Measurements from ENCODE around the gene DBNDD1. TPM values are rescaled to one million over a fixed set of nuclear protein-coding genes. Genes with fewer than 3 reads are reported as not detected.

DBNDD1 gene
- total and polyA plus RNA-seq, 4 donors: 0.09 to 1.5 (median 0.82) TPM

DNA sequence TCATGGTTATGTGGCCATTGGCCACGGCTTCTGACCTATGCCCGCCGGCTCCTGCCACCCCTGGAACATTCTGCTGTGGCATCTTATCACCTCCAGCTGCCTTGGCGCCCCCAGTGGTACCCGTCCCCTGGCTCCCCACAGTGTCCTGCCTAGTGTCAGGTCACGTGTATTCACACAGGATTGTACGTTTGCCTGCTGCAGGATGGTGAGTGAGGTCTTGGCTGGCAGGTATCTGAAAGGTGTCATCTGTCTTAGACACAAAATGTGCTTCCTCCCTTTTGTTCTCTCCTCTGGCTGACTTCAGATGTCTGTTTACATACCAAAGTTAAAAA lies 24.9 kb downstream of the DBNDD1 start:
- Histone ChIP-seq H3K27me3 (ENCODE audit: control insufficient read depth in 4 of 4, insufficient read depth in 4 of 4, low read length in 3 of 4) (no peaks in the 10 kb centered on the region), H3K36me3 (ENCODE audit: control insufficient read depth in 4 of 4, insufficient read depth in 3 of 4, low read depth in 1 of 4, low read length in 3 of 4) (peaks cover 4 to 34% (median 12%) of the 10 kb centered on the region in 4 donors), H3K4me3 (ENCODE audit: low read depth in 1 of 3, low read length in 3 of 3) (no peak overlapping the region), H3K27ac (ENCODE audit: low read depth in 1 of 2, low read length in 2 of 2) (peak overlapping the region in 1 of 2 donors; percentile 73), H3K9me3 (ENCODE audit: control insufficient read depth in 4 of 4, low read length in 3 of 4) (no peaks in the 10 kb centered on the region), H3K9ac (ENCODE audit: low read depth in 1 of 2, low read length in 2 of 2) (no peak overlapping the region), H3K4me1 (ENCODE audit: control insufficient read depth in 4 of 4, insufficient read depth in 4 of 4, low read length in 3 of 4) (no peaks in the 10 kb centered on the region)
- 96% methylated on average over 7 of the region's 7 CpGs for WGBS
- DNase-seq (ENCODE audit: low spot score): no peak
- TF ChIP-seq, protein P1, sequence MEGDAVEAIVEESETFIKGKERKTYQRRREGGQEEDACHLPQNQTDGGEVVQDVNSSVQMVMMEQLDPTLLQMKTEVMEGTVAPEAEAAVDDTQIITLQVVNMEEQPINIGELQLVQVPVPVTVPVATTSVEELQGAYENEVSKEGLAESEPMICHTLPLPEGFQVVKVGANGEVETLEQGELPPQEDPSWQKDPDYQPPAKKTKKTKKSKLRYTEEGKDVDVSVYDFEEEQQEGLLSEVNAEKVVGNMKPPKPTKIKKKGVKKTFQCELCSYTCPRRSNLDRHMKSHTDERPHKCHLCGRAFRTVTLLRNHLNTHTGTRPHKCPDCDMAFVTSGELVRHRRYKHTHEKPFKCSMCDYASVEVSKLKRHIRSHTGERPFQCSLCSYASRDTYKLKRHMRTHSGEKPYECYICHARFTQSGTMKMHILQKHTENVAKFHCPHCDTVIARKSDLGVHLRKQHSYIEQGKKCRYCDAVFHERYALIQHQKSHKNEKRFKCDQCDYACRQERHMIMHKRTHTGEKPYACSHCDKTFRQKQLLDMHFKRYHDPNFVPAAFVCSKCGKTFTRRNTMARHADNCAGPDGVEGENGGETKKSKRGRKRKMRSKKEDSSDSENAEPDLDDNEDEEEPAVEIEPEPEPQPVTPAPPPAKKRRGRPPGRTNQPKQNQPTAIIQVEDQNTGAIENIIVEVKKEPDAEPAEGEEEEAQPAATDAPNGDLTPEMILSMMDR (IDR thresholded peaks at IDR 0.05; ENCODE audit: low read depth, low read length, missing input control): no peak
- TF ChIP-seq JUND (IDR thresholded peaks at IDR 0.05) (no peak), ATF3 (IDR thresholded peaks at IDR 0.05) (no peak), FOXA2 (IDR thresholded peaks at IDR 0.05) (no peak), TAF1 (conservative IDR thresholded peaks at IDR 0.05) (no peak), MAX (IDR thresholded peaks at IDR 0.05) (no peak), RAD21 (IDR thresholded peaks at IDR 0.05) (no peak), GABPA (IDR thresholded peaks at IDR 0.05 in 1 of 2, conservative IDR thresholded peaks at IDR 0.05 in 1 of 2) (no peak), RXRA (IDR thresholded peaks at IDR 0.05) (no peak), SP1 (IDR thresholded peaks at IDR 0.05) (no peak), HNF4A (conservative IDR thresholded peaks at IDR 0.05) (no peak)

DNA sequence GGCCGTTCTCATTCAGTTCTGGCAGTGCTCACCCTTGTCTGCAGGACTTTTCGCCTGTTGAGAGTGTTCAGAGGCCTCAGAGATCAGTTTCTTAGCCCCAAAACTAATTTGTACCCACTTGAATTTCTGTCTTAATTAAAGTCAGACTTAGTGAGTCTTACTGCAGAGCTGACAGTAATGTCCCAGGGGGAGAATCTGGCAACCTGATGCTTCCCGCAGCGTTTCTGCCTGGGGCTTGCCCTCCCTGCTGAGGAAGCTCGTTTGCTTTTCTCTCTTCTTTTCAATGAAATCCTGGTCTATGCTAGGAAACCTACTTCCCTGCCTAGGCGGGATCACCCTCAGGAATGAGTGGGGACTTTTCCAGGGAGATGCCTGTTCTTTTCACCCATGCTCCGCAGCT lies 25.3 kb downstream of the DBNDD1 start:
- DNase-seq (ENCODE audit: low spot score): no peak
- TF ChIP-seq NR2F2 (IDR thresholded peaks at IDR 0.05) (no peak), GABPA (IDR thresholded peaks at IDR 0.05 in 1 of 2, conservative IDR thresholded peaks at IDR 0.05 in 1 of 2) (no peak), REST (IDR thresholded peaks at IDR 0.05) (no peak)
- Histone ChIP-seq H3K36me3 (ENCODE audit: control insufficient read depth in 4 of 4, insufficient read depth in 3 of 4, low read depth in 1 of 4, low read length in 3 of 4) (peaks cover 8 to 37% (median 12%) of the 10 kb centered on the region in 4 donors), H3K4me1 (ENCODE audit: control insufficient read depth in 4 of 4, insufficient read depth in 4 of 4, low read length in 3 of 4) (no peaks in the 10 kb centered on the region), H3K9me3 (ENCODE audit: control insufficient read depth in 4 of 4, low read length in 3 of 4) (no peaks in the 10 kb centered on the region), H3K27ac (ENCODE audit: low read depth in 1 of 2, low read length in 2 of 2) (no peak overlapping the region), H3K27me3 (ENCODE audit: control insufficient read depth in 4 of 4, insufficient read depth in 4 of 4, low read length in 3 of 4) (no peaks in the 10 kb centered on the region), H3K9ac (ENCODE audit: low read depth in 1 of 2, low read length in 2 of 2) (no peak overlapping the region), H3K4me3 (ENCODE audit: low read depth in 1 of 3, low read length in 3 of 3) (no peak overlapping the region)
- 94% methylated on average over 7 of the region's 7 CpGs for WGBS

GRCh38 chr16:89993377-89993776 lies 25.9 kb downstream of the DBNDD1 start:
- 99% methylated on average over 4 of the region's 4 CpGs for WGBS
- no peak for DNase-seq (ENCODE audit: low spot score)
- Histone ChIP-seq H3K9me3 (ENCODE audit: control insufficient read depth in 4 of 4, low read length in 3 of 4) (no peaks in the 10 kb centered on the region), H3K4me3 (ENCODE audit: low read depth in 1 of 3, low read length in 3 of 3) (no peak overlapping the region), H3K36me3 (ENCODE audit: control insufficient read depth in 4 of 4, insufficient read depth in 3 of 4, low read depth in 1 of 4, low read length in 3 of 4) (peaks cover 11 to 43% (median 13%) of the 10 kb centered on the region in 4 donors), H3K27ac (ENCODE audit: low read depth in 1 of 2, low read length in 2 of 2) (no peak overlapping the region), H3K4me1 (ENCODE audit: control insufficient read depth in 4 of 4, insufficient read depth in 4 of 4, low read length in 3 of 4) (no peaks in the 10 kb centered on the region), H3K27me3 (ENCODE audit: control insufficient read depth in 4 of 4, insufficient read depth in 4 of 4, low read length in 3 of 4) (no peaks in the 10 kb centered on the region), H3K9ac (ENCODE audit: low read depth in 1 of 2, low read length in 2 of 2) (no peak overlapping the region)
- TF ChIP-seq GABPA (IDR thresholded peaks at IDR 0.05 in 1 of 2, conservative IDR thresholded peaks at IDR 0.05 in 1 of 2): no peak
- TF ChIP-seq HNF4A (conservative IDR thresholded peaks at IDR 0.05): no peak
- no peak for TF ChIP-seq TAF1 (conservative IDR thresholded peaks at IDR 0.05)
- TF ChIP-seq FOXA1 (IDR thresholded peaks at IDR 0.05): no peak
- TF ChIP-seq JUND (IDR thresholded peaks at IDR 0.05): no peak
- no peak for TF ChIP-seq YY1 (IDR thresholded peaks at IDR 0.05)
